Right forelimb (tissue), 1 donor: Measurements from ENCODE around the gene AXIN1.

Experiments used
- DNase-seq: peaks from one replicate; pipeline ENCODE4 v3.0.0-alpha.2; 2018

AXIN1 gene

GRCh38 chr16:297832-298231, 54.7 kb downstream of the AXIN1 start:
- DNase-seq, result no peak

DNA sequence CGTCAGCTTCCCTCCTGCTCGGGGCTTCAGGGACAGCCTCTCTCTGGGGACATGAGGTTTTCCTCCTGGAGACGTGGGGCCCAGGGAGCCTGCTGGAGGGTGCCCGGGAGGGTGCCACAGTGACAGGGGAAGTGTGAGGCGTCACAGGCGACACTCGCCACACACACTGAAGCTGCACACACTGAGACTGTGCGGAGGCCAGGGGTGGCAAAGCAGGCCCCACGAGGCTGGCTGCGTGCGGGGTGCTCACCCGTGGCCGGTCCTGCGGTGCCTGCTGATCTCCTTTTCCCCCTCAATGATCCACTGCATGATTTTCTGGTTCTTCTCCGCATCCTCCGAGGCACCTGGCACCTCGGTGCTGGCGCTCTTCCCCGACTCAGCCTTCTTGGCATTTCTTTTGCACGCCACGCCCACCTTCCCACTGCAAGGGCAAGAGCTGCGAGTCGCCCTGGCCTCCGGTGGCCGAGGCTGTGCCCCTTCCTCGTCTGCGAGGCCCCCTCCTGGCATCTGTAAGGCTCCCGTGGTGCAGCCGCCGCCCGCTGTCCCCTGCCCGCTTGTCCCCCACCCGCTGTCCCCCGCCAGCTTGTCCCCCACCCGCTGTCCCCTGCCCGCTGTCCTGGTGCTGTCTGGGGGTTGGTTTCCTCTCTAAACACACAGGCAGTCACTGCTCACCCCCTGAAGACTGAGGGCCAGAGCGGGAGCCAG, 55.6 kb downstream of the AXIN1 start:
- no peak for DNase-seq

GRCh38 chr16:296276-296675, 56.2 kb downstream of the AXIN1 start:
- DNase-seq, result no peak

DNA sequence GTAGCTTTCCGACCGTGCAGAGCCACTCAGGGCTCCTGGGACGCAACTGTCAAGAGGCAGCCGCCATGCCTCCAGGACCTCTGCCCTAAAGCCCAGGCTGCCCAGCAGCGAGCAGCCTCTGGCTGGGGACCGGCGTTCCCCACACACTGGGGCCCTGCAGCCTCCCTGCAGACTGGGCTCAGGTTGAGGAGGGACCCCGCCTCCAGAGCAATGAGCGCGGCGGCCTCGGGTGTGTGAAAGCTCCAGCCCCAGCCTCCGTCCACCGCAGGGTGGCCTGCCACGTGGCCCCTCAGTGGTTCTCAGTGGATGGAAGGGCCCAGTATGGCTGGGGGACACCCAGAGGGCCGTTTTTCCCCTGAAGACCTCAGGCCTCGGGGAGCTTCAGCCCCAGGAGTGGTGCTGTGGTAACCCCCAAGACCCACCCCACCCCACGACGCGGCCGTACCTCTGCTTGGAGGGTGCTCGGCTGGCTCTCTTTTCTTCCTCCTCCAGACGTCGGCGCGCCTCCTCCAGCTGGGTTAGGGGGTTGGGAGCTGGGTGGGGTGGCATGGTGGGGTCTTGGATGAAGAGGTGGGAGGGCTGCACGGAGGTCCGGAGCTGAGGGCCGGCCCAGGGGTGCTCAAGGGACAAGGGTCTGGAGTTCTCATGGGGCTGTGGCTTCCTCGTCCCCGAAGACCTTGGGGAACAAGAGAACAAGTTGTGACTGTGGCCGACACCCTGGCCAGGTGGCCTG, 59.3 kb downstream of the AXIN1 start:
- no peak for DNase-seq

- DNase-seq, result no peak
Observed at GRCh38 chr16:291539-291938, 61.0 kb downstream of the AXIN1 start.

DNA sequence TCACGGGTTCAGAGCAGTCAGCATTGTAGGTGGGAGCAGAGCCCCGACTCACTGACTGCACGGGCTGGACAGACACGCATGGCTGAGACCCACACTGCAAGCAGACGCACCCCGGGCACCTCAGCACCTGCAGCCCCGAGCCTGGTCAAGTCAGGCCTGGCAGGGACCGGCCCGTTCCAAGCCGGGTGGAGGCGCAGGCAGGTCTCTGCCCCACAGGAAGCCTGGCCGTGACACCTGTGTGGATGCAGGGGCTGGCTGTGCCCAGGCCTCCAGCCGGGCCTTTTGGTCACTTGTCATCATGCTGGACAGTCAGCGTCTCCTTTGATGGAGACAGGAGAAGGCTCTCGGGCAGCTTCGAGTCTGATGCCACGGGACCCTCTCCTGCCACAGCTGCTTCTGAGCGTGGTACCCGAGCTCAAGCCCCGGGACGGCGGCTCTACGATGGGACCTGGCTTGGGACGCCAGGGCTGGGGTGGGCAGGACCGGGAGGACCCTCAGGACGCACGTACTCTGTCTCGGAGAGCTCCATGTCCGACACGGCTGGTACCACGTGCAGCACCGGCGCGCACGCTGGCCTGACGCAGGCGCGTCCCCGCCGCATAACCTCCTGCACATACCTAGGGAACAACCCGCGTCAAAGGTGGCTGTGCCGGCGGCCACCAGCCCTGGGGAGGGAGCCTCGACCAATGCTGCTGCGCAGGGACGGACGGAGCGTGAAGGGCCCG, 61.7 kb downstream of the AXIN1 start:
- DNase-seq, result no peak

DNA sequence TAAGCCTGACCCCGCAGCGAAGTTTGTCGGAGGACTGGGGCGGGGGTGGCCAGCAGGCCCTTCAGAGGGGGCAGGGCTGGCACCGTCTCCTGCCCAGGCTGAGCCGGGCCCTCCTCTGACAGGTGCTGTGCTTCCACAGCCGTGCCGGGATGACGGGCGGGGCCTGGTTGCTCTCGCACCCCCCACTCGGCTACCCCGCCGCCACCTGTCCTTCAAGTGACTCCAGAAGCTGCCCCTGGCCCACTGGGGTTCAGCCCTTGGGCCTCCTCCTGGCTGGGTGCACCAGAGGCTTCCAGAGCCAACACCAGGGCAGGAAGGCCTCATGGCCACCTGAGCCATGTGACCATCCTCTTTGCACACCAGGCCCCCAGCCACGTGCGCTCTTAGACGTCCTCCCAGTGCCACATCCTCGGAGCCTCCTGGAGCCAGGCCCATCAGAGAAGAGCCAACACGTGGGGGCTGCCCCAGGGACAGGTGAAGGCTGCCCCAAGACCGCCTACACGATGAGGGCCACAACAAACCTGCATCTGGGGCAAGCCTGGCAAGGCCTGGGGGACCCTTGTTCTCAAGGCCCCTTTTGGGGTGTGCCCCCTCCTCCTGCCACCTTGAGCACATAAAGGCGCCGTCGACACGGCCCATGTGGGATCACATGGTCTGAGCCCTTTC, 62.4 kb downstream of the AXIN1 start:
- no peak for DNase-seq

- no peak for DNase-seq
Observed at GRCh38 chr16:289395-289997, 63.0 kb downstream of the AXIN1 start.

DNA sequence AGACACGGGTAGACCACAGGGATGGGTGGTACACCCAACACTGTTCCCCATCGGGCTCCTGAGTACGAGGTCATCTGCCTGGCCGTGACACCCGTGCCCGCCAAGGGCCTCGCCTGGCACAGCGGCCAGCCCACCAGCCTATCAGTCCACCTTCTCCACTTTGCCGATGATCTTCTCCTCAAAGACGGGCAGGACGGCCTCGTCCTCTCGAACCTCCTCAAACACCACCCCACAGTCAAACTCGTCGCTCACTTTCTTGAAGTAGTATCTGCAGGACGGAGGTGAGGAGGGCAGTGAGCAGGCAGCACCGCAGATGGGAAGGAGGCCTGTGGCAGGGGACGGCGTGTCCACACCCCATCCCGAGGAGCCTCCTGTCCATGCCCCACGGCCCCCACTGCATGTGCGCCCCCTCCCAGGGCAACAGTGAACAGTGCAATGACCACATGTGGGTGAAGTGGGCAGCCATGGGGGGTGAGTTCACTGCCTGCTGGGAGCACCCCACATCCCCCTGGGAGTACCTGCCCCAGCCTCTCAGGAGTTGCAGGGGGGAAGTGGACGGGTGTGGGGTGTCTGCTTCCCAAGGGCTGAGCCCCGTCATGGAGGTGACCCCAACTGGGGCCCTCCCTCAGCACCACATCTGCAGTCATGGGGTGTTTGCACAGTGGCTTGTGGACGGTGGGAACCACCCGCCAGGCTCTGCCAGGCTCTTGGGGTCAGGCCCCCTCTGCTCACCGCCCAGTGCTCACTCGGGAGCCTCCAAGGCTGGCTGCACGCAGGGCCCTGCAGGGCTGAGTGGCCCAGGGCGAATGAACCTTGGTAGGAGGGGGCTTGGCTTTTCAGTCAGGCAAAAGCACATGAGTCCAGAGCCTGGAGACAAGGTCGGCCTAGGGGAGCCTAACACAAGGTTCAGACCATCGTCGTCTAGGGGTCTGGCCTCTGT, 64.3 kb downstream of the AXIN1 start:
- DNase-seq, result no peak

DNA sequence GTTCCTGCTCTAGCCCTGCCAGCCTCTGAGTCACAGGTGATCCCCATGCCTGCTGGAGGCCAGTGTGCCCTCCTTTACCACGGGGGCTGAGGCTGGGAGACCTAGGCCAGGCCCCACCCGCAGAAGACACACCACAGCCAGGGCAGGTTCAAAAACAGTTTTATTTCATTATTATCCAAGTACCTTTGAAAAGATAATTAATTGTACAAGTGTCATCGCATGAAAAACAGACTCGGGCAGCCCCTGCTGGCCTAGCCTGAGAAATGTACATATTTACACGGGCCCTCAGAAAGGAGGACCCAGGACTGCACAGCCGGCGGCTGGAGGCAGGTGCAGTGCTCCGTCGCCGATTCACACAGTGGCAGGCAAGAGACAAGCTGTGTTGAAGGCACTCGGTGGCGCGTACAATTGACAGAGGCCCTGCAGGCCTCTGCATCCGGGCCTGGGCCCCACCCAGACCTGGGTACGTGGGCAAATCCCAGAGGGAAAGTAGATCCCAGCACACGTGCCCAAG, 65.2 kb downstream of the AXIN1 start:
- no peak for DNase-seq

DNA sequence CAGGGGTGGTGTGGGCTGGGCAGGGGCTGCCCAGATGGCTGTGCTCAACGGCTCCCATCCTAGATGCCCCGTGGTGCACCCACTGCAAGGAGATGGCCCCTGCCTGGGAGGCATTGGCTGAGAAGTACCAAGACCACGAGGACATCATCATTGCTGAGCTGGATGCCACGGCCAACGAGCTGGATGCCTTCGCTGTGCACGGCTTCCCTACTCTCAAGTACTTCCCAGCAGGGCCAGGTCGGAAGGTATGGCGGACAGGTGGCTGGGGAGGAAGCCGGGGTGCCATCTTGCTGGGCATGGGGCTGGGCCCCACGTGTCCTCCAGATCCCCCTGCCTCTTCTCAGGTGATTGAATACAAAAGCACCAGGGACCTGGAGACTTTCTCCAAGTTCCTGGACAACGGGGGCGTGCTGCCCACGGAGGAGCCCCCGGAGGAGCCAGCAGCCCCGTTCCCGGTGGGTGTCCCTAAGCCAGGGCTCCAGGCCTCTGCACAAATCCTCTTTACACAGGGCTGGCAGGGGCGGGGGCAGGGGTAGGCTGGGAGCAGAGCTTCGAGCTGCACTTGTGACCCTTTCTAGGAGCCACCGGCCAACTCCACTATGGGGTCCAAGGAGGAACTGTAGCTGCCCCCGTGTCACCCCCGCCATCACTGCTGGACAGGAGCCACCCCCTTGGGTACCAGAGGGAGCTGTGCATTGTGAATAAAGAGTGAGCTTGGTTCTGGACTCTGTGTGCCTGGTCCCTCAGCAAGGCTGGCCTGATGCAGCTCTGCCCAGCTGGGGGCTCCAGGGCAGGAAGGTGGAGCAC, 65.8 kb downstream of the AXIN1 start:
- DNase-seq, result no peak

GRCh38 chr16:285146-286055, 67.1 kb downstream of the AXIN1 start:
- DNase-seq, result no peak

GRCh38 chr16:284204-285120, 68.1 kb downstream of the AXIN1 start:
- DNase-seq, result no peak

GRCh38 chr16:283033-283805, 69.3 kb downstream of the AXIN1 start, which contains the start of gene PDIA2:
Gene PDIA2 (plus strand): TSS chr16:283164. CDS start chr16:283170, 6 bp downstream.
- no peak for DNase-seq

- no peak for DNase-seq
Observed at GRCh38 chr16:282491-282890, 70.0 kb downstream of the AXIN1 start.

DNA sequence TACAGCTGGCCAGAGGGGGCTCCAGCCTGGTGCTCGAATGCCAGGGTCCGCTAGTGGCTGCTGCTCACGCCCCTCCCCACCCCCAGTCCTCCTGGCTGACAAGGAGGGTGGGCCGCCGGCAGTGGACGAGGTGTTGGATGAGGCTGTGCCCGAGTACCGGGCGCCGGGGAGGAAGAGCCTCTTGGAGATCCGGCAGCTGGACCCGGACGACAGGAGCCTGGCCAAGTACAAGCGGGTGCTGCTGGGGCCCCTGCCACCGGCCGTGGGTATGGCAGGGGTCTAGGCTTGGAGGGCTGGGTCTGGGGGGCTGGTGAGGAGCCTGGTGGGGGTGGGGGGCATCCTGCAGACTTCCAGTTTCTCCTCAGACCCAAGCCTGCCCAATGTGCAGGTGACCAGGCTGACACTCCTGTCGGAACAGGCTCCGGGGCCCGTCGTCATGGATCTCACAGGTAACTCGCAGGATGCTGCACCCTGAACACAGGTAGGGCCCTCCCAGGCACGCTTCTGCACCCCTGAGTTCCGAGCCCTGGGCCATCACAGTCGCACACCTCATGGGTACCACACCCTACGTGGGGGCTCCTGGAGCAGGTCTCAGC, 70.8 kb downstream of the AXIN1 start:
- DNase-seq, result no peak
